ENCODE results near the gene CDK19. TPM values are rescaled to one million over a fixed set of nuclear protein-coding genes. Genes with fewer than 3 reads are reported as not detected.

CDK19 gene
- total and polyA plus RNA-seq, 10 of the 15 experiments (the other 5 are each of a cell fraction or from before 2014, with no cell fraction given): 4.6 to 21.4 (median 12.4) TPM

DNA sequence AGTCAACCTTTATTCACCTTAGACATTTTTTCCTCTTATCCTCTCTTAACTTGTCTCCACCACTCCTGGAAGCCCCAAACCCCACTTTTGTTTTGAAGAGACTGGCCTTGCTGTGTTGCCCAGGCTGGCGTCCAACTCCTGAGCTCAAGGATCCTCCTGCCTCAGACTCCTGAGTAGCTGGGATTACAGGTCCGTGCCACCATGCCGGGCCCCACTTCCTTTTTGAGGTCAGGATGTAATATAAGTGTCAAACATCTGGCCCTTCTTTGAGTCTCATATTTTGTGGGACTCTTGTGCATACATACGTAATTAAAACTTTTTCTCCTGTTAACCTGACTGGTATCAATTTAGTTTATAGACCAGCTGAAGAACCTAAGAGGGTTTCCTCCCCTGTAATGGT is 1.4 kb upstream of the CDK19 start:
- SMC1A ChIA-PET (ENCODE audit: uncharacterized antibody, unreplicated experiment): interaction anchor here (0.6 to 5.5 kb wide), 4 partner anchors 9 to 70 kb away, joined by 4 to 84 read pairs (median 20); partner anchors contain the start of gene AMD1
- CTCF ChIA-PET: interaction anchor here (1.1 to 2.1 kb wide), 2 partner anchors 32 to 60 kb away, joined by 3 to 4 read pairs; no protein-coding TSS in a partner anchor
- no peak for DNase-seq (ENCODE audit: low read depth, low spot score)
- peak overlapping the region; percentile 89 for H3K4me2 ChIP-seq (ENCODE audit: control insufficient read depth, insufficient read depth)
- peak overlapping the region; percentile 69 for H3K9ac ChIP-seq (ENCODE audit: control insufficient read depth, insufficient read depth, low read length)
- POLR2A ChIA-PET: interaction anchor here (0.6 to 5.8 kb wide), 4 partner anchors 49 to 65 kb away, joined by 3 to 75 read pairs (median 30); partner anchors contain the start of gene AMD1
- peak overlapping the region; percentile 26; the same call in 1 of the 2 replicates for H2AFZ ChIP-seq (ENCODE audit: control insufficient read depth, low read depth, low read length)
- H3K27ac ChIP-seq (ENCODE audit: control insufficient read depth, insufficient read depth): peak overlapping the region; percentile 86
- RAD21 ChIA-PET (ENCODE audit: unreplicated experiment): interaction anchor here (2.4 to 5.1 kb wide), 4 partner anchors 50 to 134 kb away, joined by 7 to 107 read pairs (median 15); partner anchors contain the start of gene AMD1
- H3K4me1 ChIP-seq (ENCODE audit: control insufficient read depth, insufficient read depth, low read length): peaks cover 7% of the 10 kb centered on the region; the same call in 1 of the 2 replicates
- in situ Hi-C loops (cut with MboI): no loop called here
- BruUV-seq (replicated peaks): no TSS peak
- no peaks in the 10 kb centered on the region for H3K36me3 ChIP-seq (ENCODE audit: control insufficient read depth in 2 of 2, insufficient read depth in 2 of 2, low read length in 1 of 2)
- peaks cover 35% of the 10 kb centered on the region for H3K79me2 ChIP-seq (ENCODE audit: control insufficient read depth, insufficient read depth, low read length)
- H3K27me3 ChIP-seq (replicated peaks in 1 of 2; ENCODE audit: control insufficient read depth in 2 of 2, insufficient read depth in 2 of 2, low read length in 1 of 2): no peaks in the 10 kb centered on the region
- 0 out of 2 replicates have a peak, but pooled peaks cover 6% of the 10 kb centered on the region for H4K20me1 ChIP-seq (ENCODE audit: control insufficient read depth, insufficient read depth)
- H3K4me3 ChIP-seq: peak overlapping the region; percentile 66
- FAIRE-seq: peak; percentile 31
- intact Hi-C loops (cut with micrococcal nuclease; ENCODE audit: unreplicated experiment): loop anchor here (5.0 to 10.0 kb wide), 2 partner anchors 141 to 168 kb away; partner anchors contain the start of genes GTF3C6 and RPF2
- peak; percentile 63 for TF ChIP-seq RUNX3 (IDR thresholded peaks at IDR 0.05; ENCODE audit: low read length)
- TF ChIP-seq, protein P1, sequence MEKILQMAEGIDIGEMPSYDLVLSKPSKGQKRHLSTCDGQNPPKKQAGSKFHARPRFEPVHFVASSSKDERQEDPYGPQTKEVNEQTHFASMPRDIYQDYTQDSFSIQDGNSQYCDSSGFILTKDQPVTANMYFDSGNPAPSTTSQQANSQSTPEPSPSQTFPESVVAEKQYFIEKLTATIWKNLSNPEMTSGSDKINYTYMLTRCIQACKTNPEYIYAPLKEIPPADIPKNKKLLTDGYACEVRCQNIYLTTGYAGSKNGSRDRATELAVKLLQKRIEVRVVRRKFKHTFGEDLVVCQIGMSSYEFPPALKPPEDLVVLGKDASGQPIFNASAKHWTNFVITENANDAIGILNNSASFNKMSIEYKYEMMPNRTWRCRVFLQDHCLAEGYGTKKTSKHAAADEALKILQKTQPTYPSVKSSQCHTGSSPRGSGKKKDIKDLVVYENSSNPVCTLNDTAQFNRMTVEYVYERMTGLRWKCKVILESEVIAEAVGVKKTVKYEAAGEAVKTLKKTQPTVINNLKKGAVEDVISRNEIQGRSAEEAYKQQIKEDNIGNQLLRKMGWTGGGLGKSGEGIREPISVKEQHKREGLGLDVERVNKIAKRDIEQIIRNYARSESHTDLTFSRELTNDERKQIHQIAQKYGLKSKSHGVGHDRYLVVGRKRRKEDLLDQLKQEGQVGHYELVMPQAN (conservative IDR thresholded peaks at IDR 0.05): no peak
- peak; percentile 46 for TF ChIP-seq SPI1 (IDR thresholded peaks at IDR 0.05; ENCODE audit: borderline replicate concordance, insufficient read depth, low read depth, low read length)
- TF ChIP-seq, protein P2, sequence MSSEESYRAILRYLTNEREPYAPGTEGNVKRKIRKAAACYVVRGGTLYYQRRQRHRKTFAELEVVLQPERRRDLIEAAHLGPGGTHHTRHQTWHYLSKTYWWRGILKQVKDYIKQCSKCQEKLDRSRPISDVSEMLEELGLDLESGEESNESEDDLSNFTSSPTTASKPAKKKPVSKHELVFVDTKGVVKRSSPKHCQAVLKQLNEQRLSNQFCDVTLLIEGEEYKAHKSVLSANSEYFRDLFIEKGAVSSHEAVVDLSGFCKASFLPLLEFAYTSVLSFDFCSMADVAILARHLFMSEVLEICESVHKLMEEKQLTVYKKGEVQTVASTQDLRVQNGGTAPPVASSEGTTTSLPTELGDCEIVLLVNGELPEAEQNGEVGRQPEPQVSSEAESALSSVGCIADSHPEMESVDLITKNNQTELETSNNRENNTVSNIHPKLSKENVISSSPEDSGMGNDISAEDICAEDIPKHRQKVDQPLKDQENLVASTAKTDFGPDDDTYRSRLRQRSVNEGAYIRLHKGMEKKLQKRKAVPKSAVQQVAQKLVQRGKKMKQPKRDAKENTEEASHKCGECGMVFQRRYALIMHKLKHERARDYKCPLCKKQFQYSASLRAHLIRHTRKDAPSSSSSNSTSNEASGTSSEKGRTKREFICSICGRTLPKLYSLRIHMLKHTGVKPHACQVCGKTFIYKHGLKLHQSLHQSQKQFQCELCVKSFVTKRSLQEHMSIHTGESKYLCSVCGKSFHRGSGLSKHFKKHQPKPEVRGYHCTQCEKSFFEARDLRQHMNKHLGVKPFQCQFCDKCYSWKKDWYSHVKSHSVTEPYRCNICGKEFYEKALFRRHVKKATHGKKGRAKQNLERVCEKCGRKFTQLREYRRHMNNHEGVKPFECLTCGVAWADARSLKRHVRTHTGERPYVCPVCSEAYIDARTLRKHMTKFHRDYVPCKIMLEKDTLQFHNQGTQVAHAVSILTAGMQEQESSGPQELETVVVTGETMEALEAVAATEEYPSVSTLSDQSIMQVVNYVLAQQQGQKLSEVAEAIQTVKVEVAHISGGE (CRISPR knock-in tag; IDR thresholded peaks at IDR 0.05): no peak
- WGBS (ENCODE audit: insufficient coverage, insufficient replicate concordance, low lambda C conversion rate, missing lambda C conversion rate): 0% methylated on average over 4 of the region's 4 CpGs
- ATAC-seq: no peak
- H3K9me3 ChIP-seq (replicated peaks; ENCODE audit: control insufficient read depth, insufficient read depth, low read length): no peaks in the 10 kb centered on the region

Measured in GM12878 (cell line).